Measurements from ENCODE around the gene NFE2L2.

Gene NFE2L2

DNA sequence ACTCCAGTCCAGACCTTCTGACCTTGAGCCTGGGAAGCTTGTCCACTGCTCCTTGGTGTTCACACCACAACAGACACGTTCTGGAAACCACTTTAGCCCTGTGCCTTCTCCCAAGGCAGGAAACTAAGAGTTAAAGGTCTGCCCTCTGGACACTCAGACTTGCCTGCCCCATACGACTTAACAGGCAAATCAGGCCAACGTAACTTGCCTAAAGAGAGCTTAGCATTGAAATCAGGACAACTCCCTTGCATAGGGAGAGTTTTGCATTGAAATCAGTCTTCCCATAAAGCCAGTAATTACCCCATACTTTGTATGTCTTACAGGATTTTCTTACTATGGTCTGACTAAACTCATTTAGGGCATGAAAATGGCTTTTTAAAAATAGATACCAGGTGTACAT lies 18.5 kb downstream of the NFE2L2 start:
- H2AFZ ChIP-seq (ENCODE audit: low read length): no peak overlapping the region
- peaks cover 16% of the 10 kb centered on the region; the same call in 1 of the 2 replicates for H3K4me1 ChIP-seq (ENCODE audit: low read length)
- no peaks in the 10 kb centered on the region for H3F3A ChIP-seq (ENCODE audit: insufficient read depth, low read length)
- no peak overlapping the region for H3K9ac ChIP-seq (ENCODE audit: low read length)
- TF ChIP-seq EZH2phosphoT487 (IDR thresholded peaks at IDR 0.05; ENCODE audit: low read length) (no peak), CTCF (IDR thresholded peaks at IDR 0.05; ENCODE audit: low read length) (no peak), EZH2 (optimal IDR thresholded peaks at IDR 0.05; ENCODE audit: low read depth, low read length) (no peak)
- H3K4me3 ChIP-seq (ENCODE audit: low read length): no peak overlapping the region
- peaks cover 95% of the 10 kb centered on the region for H3K79me2 ChIP-seq (ENCODE audit: low read length)
- DNase-seq: no peak
- H4K20me1 ChIP-seq (ENCODE audit: insufficient read depth, low read length): peaks cover 13% of the 10 kb centered on the region
- no peaks in the 10 kb centered on the region for H3K9me2 ChIP-seq (replicated peaks; ENCODE audit: insufficient read depth, low read length)
- no peaks in the 10 kb centered on the region for H3K27me3 ChIP-seq (replicated peaks; ENCODE audit: insufficient read depth, low read length)
- H3K9me3 ChIP-seq (replicated peaks; ENCODE audit: insufficient read depth, low read length): no peaks in the 10 kb centered on the region
- H3K36me3 ChIP-seq (replicated peaks; ENCODE audit: insufficient read depth, low read length): no peaks in the 10 kb centered on the region
- H3K4me2 ChIP-seq (ENCODE audit: low read depth, low read length): no peak overlapping the region
- no peak overlapping the region for H3K27ac ChIP-seq (ENCODE audit: low read length)

DNA sequence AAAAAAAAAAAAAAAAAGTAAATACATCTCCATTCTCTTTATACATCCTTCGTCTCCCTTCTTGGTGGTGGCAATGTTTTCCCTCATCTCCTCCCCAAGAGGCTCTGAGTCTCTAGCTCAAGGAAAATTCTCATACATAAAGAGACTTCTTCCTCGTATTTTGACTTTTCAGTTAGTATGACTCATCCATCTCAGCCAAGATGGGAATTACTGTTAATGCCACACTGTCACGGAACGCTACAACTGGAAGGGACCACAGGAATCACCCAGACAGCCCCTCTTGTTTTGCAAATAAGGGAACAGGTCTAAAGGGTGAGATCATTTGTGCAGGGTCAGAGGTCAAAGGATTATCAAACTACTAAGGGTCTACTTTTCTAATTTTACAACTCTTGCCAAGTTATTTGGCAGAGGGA lies 19.5 kb downstream of the NFE2L2 start:
- no peaks in the 10 kb centered on the region for H3K9me2 ChIP-seq (replicated peaks; ENCODE audit: insufficient read depth, low read length)
- H2AFZ ChIP-seq (ENCODE audit: low read length): no peak overlapping the region
- no peak overlapping the region for H3K27ac ChIP-seq (ENCODE audit: low read length)
- no peaks in the 10 kb centered on the region for H3K36me3 ChIP-seq (replicated peaks; ENCODE audit: insufficient read depth, low read length)
- no peaks in the 10 kb centered on the region for H3F3A ChIP-seq (ENCODE audit: insufficient read depth, low read length)
- H3K4me1 ChIP-seq (ENCODE audit: low read length): peaks cover 24% of the 10 kb centered on the region
- H3K27me3 ChIP-seq (replicated peaks; ENCODE audit: insufficient read depth, low read length): no peaks in the 10 kb centered on the region
- H3K9me3 ChIP-seq (replicated peaks; ENCODE audit: insufficient read depth, low read length): no peaks in the 10 kb centered on the region
- no peak overlapping the region for H3K4me2 ChIP-seq (ENCODE audit: low read depth, low read length)
- H3K4me3 ChIP-seq (ENCODE audit: low read length): no peak overlapping the region
- DNase-seq: no peak
- H3K79me2 ChIP-seq (ENCODE audit: low read length): peaks cover 95% of the 10 kb centered on the region
- TF ChIP-seq EZH2phosphoT487 (IDR thresholded peaks at IDR 0.05; ENCODE audit: low read length) (no peak), EZH2 (optimal IDR thresholded peaks at IDR 0.05; ENCODE audit: low read depth, low read length) (no peak), CTCF (IDR thresholded peaks at IDR 0.05; ENCODE audit: low read length) (no peak)
- H3K9ac ChIP-seq (ENCODE audit: low read length): no peak overlapping the region
- H4K20me1 ChIP-seq (ENCODE audit: insufficient read depth, low read length): peaks cover 4% of the 10 kb centered on the region; the same call in 1 of the 2 replicates

DNA sequence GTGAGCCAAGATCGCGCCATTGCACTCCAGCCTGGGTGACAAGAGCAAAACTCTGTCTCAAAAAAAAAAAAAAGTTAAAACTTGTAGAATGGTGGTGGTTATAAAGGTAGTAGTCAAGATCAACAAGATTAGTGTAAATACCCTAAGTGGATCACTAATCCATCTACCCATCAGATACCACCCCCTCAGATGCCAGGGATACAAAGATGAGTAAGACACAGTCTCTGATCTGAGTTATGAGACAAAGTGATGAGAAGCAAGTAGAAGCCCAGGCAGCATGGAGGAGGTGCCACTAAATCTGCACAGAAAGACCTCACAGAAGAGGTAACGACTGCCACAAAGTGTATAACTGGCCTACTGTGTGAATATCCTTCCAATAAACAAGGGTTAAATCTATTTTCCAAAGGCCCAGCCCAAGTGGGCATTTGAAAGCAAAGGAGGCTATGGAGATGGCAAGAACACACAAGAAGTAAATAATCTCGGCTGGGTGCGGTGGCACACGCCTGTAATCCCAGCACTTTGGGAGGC lies 20.2 kb downstream of the NFE2L2 start:
- Histone ChIP-seq H3K36me3 (replicated peaks; ENCODE audit: insufficient read depth, low read length) (no peaks in the 10 kb centered on the region), H4K20me1 (ENCODE audit: insufficient read depth, low read length) (peaks cover 4% of the 10 kb centered on the region; the same call in 1 of the 2 replicates), H3K4me3 (ENCODE audit: low read length) (no peak overlapping the region), H3K9ac (ENCODE audit: low read length) (no peak overlapping the region), H3K9me2 (replicated peaks; ENCODE audit: insufficient read depth, low read length) (no peaks in the 10 kb centered on the region), H3K4me1 (ENCODE audit: low read length) (peaks cover 28% of the 10 kb centered on the region), H2AFZ (ENCODE audit: low read length) (no peak overlapping the region), H3K27me3 (replicated peaks; ENCODE audit: insufficient read depth, low read length) (no peaks in the 10 kb centered on the region), H3K9me3 (replicated peaks; ENCODE audit: insufficient read depth, low read length) (no peaks in the 10 kb centered on the region), H3K79me2 (ENCODE audit: low read length) (peaks cover 95% of the 10 kb centered on the region), H3K4me2 (ENCODE audit: low read depth, low read length) (no peak overlapping the region), H3F3A (ENCODE audit: insufficient read depth, low read length) (no peaks in the 10 kb centered on the region), H3K27ac (ENCODE audit: low read length) (no peak overlapping the region)
- TF ChIP-seq EZH2phosphoT487 (IDR thresholded peaks at IDR 0.05; ENCODE audit: low read length): no peak
- TF ChIP-seq CTCF (IDR thresholded peaks at IDR 0.05; ENCODE audit: low read length): no peak
- no peak for TF ChIP-seq EZH2 (optimal IDR thresholded peaks at IDR 0.05; ENCODE audit: low read depth, low read length)
- DNase-seq: no peak

Measured in MM.1S (cell line).